GM12872 (cell line): ENCODE results near the gene LRFN2.

Source experiments
- CTCF ChIP-seq: IDR thresholded peaks from 3 replicates; pipeline ENCODE4 v1.5.1; 2011; ENCODE audit warnings: low read depth, mild to moderate bottlenecking, low read length, moderate library complexity; ENCODE audit not compliant: insufficient read depth

LRFN2 gene

GRCh38 chr6:40393641-40394040 lies 193.5 kb downstream of the LRFN2 start:
- TF ChIP-seq CTCF = no peak

DNA sequence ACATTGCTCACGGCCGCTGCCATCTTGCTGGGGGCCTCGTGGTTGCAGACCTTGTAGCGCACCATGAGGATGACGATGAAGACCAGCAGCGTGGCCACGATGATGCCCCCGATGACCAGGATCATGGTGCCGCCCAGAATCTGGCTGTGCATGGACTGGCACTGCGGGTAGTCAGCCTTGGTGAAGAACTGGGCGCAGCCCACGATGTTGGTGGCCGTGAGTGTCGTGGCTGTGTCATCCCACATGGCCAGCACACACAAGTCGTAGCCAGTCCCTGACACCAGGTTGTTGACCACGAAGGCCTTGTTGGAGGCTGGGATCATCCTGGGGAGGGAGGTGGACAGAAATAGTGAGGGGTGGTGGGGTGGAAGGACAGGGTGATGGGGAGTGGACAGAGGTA lies 194.6 kb downstream of the LRFN2 start:
- no peak for TF ChIP-seq CTCF

DNA sequence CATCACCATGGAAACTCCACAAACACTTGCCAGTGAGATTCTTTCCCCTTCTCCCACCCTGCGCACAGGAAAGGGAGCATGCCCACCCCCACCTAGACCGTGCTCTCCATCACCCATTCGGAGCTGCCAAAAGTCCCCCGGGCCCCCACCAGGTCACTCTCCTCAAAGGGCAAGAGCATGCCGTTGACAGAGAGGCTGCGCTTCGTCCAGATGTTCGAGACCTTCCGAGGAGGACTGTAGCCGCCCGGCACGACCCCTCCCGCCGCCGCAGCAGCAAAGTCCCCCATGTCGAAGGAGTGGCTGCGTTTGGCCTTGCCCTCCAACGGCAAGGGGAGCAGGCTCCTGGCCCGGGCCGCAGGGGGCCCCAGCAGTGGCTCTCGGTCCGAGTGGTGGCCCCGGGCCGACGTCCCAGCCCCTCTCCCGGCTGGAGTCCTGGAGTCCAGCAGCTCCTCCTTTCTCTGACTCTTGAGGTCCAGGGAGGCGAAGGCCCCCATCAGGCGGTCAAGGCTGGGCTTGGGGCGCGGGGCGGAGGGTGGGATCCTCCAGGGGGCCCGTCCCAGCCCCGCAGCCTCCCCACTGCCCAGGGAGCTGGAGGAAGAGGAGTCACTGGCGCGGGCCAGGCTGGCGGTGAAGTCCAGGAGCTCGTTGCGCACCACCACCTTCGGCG lies 195.2 kb downstream of the LRFN2 start:
- TF ChIP-seq CTCF = no peak

- no peak for TF ChIP-seq CTCF
These were observed 196.1 kb downstream of the LRFN2 start for GRCh38 chr6:40391086-40391485.

GRCh38 chr6:40390144-40390800 lies 196.9 kb downstream of the LRFN2 start:
- no peak for TF ChIP-seq CTCF

GRCh38 chr6:40389254-40389653 lies 197.9 kb downstream of the LRFN2 start:
- TF ChIP-seq CTCF = no peak

DNA sequence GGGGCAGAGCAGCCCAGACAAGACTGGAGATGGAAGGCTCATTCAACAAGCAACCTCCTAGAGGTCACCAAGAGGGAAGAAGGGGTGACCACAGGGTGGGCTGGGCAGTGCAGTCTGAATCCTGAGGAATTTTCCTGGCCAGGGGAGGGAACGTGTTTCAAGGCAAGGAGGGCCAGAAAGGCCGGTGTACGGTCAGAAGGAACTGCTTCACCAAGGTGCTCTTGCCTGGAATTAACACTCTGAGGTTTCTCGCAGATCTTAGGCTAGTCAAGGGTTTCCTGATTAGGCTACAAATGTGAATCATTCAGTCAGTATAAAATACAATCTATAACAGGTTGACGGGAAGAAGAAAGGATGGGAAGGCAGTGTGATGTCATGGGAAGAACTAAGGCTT lies 199.3 kb downstream of the LRFN2 start:
- TF ChIP-seq CTCF = no peak
